GM19397 (cell line): ENCODE results near the gene SDC1.

ENCODE experiments used
- ATAC-seq: cut with Tn5 transposase; IDR thresholded peaks from one replicate; pipeline ENCODE4 v1.9.1; 2021; ENCODE audit warnings: mild to moderate bottlenecking, moderate library complexity; ENCODE audit not compliant: unreplicated experiment

SDC1 gene

DNA sequence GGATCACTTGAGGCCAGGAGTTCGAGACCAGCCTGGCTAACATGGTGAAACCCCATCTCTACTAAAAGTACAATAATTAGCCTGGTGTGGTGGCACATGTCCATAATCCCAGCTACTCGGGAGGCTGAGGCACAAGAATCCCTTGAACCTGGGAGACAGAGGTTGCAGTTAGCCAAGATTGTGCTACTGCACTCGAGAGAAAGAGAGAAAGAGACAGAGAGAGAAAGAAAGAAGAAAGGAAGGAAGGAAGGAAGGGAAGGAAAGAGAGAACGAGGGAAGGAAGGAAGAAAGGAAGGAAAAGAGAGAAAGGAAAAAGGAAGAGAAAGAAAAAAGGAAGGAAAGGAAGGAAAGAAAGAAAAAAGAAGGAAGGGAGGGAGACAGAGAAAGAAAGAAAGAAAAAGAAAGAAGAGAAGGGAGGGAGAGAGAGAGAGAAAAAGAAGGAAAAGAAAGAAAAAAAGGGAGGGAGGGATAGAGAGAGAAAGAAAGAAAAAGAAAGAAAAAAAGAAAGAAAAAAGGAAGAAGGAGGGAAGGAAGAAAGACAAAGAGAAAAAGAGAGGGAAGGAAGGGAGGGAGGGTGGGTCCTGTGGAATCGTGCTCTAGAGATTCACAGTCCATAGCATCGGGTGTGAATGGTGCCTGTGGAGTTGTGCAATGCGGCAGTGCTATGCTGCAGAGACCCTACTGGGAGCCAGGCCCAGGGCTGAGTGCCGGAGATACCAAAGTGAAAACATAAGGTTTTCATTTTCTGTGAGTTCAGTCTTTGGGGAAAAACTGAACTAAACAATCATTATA, 4.6 kb upstream of the SDC1 start:
- no peak for ATAC-seq

DNA sequence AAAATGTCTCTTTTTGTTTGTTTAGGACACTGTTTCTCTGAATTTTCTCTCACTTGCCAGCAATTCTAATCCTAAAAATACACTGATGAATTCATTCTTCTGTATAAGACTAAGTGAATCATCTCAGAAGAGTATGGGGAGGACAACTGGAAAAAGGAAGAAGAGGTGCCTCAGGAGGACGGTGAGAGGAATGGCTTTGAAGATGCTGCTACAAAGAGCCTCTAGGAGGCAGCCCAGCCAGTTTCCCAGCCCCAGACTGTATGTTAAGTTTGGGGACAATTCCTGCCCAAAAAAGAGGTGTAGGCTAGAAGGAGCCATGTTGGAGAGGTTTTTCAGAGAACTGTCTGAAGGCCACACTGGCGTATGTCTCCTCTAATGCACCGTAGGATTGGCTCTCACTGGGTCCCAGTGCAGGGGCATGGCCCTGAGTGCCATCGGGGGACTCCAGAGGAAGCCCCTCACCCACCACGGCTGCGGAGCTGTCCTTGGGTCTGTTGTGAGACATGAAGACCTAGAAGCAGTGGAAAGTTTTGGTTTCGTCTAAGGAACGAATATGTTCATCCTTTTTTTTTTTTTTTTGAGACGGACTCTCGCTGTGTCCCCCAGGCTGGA, 3.1 kb upstream of the SDC1 start:
- no peak for ATAC-seq

DNA sequence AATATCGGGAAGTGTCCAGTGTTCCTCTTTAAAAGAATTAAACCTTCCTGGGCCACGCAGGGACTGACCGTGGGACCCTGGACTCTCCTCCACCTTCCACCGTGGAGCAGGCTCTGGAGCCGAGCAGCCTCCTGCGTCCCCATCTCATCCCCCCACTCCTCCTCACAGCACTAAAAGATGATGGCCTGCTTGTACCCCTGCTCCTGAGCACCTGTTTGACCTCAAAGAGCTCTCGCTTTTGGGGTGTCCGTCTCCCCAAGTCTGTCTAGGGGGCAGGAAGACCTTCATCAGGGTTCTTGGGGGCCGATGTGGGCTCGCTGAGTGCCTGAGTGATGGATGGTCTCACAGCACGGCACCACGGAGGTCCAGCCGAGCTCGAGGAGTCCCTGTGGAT, 1.2 kb upstream of the SDC1 start:
- no peak for ATAC-seq

DNA sequence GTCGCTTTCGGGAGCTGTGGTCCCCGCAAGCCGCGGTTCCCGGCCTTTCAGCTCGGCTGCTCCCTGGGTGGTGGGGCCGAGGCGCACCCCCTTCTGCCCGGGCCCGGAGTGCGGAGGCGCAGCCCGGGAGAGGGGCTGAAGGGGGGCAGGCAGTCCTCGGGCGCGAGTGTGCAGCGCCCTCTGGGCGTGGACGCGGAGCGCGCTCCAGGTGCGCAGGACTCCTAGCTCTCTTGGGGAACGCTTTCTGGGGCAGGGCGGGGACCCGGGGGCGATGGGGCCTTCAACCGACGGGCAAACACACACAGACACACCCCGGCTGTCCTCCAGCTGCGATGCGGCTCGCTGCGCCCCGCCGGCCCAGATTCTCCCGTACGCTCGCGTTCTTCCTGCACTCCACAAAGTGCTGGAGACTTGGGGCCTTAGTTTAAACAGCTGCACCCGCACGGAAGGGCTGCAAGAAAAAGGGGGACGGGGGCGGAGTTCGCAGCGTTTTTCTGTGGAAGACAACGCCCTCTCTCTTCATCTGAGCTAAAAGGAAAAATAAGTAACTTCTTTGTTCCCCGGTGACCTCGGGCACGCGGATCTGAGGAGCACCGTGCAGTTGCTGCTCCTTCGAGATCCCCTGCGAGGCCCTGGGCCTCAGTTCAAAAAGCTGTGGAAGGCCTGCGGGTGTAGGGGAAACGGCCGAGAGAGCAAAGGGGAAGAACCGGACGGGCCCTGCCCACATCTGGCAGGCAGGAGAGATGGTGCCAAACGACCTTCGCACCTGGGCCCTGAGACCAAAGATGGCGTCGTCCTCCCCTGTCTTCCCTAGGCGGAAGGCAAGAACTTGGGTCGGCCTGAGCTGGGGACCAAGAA, 593 bp upstream of the SDC1 start:
- peak; percentile 45 for ATAC-seq

DNA sequence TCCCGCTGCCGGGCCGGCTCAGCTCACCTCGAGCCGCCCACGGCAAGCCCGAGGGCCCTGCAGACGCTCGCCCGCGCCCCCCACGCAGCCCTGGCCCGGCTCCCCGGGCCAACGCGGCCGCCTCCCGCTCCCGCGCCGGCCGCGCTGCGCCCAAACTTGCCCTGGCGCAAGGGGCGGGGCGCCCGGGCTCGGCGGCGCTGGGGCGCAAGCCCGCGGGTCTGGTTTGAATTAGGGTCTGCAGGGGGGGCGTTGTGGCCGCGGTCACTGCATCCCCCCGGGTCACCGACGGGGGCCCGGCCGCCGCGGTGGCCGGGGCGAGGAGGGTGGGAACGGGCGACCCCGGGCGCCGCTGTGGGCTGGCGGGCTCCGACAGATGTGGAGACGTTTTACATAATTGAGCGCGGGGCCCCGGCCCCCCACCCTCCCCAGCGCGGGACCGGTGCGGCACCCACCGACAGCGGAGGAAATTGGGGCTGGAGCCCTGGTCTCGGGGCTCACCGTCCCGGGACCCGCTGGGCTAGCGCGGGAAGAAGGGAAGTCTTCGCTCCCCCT, 690 bp downstream of the SDC1 start:
- ATAC-seq = peak; percentile 26

DNA sequence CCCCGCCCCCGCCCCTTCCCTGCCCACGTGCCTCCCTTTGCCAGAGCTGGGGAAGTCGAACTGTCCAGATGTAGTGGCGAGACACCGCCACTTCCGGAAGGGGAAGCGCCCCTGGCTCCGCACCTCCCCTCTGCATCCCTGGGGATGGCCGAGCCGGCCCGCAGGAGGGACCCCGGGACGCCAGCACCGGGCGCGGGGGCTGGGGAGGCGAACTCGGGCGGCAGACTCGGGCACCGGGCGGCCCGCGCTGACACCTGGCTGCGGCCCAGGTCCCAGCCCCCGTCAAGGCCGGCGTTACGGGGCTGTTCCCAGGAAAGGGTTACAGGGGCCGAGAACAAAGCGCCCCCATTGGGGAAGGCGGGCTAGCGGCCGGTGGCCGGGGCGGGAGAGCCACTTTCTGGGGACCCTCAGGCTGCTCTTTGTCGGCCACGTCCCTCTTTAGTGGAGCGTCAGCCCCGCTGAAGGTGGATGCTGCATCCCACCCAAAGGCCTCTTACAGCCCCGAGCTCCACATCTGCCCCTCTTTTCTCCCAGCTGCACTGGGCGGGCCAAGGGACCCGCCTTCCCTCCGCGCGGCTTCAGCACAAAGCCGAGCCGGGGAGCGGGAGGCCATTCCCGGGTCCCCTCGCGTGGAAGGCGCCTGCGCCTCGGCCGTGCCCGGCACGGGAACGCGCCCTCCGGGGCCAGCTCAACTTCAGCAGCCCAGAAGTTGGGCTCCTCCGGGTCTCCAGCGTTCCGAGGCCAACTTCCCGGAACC, 1.3 kb downstream of the SDC1 start:
- peak; percentile 21 for ATAC-seq

DNA sequence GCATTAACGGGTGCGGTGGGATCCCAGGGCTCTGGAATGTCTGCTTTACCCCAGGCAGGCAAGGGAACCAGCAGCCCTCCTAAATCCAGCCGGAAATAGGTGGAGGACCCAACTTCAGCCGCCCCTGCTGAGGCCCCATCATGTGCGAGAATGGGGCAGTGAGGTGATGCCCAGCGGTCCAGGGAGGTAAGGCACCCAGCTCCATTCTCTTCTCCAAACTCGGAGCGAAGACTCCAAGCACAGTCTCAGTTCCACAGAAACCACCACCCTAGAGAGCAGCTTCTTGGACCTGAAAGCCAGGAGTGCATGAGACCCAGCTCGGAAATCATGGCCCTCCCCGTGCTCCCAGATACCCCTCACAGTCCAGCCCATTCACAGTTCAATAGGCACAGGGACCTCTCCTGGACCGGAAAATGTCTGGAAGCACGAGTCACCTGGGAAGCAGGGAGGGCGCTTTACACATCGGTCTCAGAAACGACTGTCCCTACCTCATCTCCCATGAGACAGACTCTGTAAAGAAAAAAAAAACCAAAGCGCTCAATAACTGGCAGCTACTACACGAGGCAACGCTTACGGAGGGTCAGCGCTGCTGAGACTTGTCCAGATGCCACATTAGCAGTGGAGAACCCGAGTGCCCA, 2.0 kb downstream of the SDC1 start:
- no peak for ATAC-seq

DNA sequence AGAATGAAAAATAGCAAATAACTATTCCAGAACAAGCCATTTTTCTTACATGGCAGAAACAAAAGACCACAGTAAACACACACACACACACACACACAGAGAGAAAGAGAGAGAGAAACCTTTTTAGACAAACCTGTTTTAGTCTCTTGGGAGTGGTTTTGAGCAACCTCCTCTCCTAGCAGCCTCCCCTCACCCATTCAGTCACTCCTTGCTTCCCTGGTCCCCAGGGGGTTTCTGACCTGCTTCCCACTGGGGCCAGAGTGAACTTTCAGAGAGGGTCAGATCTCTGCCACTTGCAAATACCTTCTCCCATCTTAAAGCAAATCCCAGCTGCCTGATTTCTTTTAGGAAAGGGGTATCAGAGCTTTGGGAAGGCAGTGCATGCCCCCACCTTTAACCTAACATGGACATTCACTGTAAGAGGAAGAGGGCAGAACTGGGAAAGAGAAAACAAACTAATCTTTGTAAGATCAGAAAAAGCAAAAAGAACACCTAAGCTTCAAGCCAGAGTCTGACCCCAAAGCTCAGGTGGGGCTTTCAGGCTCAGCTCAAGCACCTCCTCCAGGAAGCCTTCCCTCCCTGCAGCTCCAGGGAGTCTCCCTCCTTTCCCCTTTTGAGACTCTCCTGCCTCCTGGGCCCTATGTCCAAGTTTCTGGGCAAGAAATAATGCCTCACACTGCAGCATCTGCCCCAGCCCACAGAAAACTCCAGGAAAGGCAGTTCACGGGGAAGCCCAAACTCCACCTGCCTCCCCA, 2.7 kb downstream of the SDC1 start:
- no peak for ATAC-seq

DNA sequence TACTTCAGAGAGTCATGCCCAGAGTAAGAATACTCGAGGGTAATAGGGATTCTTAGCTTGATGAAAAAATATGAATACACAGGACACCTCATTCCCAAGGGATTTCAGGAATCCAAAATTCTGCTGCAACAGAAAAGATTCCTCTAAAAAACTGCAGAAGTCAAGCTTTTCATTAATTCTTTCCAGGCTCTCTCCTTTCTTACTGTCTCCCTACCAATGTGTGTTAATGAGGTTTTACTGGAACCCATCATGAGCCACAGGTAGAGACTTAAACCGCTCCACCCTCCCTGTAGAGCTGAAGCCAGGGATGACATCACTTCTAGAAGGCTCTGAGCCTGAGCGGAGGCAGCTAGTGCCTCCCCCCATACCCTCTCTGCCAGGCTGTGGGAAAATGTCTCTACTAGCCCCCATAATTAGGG, 3.4 kb downstream of the SDC1 start:
- no peak for ATAC-seq

DNA sequence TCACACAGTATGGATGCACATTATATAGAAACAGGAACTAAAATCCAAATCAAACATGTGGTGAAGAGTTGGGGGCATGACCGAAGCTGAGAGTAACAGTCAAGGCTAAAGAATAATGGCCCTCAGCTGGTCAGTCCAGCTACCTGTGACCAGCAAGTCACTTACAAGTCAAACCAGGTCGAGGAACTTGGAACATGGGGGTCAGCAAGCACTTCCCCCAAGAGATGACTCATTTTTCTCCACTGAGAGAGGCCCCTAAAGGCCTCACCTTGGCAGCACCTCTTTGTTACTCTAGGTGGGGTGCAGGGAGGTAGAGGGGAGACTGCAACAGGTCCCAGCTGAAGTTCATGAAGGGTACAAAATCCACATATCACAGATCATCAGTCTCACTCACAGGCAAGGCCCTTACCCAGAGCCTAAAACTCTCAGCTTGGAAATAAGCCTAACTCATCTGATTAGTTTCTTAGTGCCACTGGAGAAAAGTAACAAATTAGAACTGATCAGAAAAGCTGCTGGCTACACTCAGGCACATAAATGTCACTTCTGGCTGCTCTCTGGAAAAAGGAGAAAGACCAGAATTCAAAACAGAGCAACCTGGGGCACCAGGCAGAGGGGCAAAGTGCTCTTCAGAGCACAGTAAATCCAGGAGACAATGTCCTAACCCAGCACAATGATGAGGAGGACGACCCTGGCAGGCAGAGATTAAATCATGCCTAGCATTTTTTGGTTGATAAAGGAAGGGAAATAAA, 4.0 kb downstream of the SDC1 start:
- no peak for ATAC-seq

DNA sequence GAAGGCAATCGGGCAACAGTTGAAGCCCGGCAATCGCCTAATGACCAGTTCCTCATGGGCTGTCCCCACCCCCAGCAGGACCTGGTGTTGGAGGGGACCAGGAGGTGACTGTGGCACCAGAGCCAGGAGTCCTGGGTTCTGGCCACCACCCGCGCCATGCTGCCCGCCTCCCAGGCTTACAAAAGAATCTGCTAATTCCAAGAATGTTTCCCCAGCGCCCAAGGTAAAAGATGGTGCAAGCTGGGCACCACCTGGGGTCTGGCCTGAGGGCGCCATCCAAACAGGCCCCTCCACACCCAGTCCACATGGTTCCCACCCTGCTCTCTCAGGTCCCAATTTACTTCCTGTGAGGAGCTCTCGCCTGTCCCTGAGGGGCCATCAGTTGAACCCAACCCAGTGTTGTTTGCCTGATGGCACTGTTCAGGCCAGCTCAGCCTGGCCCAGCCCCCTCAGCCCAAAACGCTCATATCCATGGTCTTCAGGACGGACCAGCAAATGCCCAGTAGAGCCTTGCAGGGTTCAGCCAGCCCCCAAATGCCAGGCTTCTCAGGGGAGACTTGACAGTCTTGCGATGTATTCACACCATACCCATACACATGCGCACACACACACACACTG, 5.1 kb downstream of the SDC1 start:
- ATAC-seq = no peak

DNA sequence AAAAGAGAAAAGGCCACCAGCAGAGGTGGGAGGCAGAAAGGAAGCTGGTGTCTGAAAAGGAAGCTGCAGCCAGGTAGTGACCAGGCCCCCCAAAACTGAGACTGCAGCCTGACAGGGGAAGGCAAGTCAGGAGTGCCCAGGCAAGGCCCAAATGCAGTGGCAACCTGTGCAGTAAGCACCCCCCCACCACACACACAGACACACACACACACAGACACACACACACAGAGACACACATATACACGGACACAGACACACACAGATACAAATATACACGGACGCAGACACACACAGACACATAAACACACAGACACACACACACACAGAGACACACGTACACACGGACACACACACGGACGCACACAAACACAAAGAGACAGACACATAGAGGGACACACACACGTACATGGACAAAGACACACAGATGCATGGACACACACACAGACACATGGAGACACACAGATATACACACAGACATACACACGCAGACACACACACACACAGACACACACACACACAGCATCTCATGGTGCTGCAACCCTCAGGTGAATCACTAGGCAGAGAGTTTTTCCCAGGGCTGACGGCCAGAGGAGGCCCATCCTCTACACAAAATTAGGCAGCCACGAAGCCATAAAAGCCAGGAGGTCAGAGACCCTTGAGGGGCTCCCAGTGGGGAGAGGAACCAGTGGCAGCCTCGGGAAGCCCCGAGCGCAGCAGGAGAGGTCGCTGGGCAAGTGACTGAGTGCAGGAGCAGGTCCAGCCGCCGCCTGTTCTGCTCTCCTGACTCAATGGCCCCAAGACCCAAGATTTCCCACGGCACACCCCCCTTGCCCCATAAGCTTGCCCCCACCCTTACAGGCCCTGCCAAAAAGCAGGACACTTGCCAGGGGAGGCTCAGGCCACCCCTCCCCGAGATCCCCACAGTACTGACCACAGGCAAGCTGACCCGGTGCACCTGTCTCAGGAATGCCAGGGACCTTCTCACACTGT, 6.3 kb downstream of the SDC1 start:
- ATAC-seq = no peak

DNA sequence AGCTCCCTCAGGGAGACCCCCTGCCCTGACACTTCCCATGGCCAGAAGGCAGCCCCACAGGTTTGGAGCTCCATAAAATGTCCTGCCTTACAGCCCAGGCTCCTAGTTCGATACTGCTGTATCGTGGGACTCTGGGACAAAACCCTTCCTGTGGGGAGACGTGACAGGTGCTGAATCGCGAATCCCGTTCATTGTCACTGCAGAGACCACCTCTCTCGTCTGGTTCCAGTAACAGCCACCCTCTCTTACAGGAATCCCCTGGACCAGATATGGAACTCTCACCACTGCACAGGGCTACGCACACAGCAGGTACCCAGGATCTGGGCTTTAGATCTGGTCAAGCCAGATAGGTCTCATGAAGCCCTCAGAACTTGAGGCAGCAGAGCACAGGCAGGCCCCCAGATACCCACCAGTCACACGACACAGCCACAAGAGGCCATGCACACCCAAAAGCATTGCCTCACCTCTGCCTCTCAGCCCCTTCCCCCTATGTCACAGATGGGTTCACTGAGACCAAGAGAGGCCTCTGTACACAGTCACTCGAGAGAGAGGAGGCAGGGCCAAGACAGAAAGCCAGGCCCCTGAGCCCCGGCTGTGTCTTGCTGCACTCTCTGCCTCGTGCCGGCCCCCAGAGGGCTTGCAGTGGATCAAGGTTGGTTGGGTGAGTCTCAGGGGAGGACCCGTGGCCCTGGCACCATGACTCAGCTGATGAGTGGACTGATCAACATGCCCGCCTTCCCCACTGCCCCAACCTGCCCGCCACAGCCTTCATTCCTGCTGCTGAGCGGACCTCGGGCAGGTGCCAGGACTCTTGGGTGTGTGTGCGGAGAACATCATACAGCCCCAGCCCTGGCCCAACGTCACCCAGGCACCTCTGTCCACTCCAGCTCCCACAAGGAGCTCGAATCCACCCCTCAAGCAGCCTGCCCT, 7.6 kb downstream of the SDC1 start:
- ATAC-seq = no peak

DNA sequence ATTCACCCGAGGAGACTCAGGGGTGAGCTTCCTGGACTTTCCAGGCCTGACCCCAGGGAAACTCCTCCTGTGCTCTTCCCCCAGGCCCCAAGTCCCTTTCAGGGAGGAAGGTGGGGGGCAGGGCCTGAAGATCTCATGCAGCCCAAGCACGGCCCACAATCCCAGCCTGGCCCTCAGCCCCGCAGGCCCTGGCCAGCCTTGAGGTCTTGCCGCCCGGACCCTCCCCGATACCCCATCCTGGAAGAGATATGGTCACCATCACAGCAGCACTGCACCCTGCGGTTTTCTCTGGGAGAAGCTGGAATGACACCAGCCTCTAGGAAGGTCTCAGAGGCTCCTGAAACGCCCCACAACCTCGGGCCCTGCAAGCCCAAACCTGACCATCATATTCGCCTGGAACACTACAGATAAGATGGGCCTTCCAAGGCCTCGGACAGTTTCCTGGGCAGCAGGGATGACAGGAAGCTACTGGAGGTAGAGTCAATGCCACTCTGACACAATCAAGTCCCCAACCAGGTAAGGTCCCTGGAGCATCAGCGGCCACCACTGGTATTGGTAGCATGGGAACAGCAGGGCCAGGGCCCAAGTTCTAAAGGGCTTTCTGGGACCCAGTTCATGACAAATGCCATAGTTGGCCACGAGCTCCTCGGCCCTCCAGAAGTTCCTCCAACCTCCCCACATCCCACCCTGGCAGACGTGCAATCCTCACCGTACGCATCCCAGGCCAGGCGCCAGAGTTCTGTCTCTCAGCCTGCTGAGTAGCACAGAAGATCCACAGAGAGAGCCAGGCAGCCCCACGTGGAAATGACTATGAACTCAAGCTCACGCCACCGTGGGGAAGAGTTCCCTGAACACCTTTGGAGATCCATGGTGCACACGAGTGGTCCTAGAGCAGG, 8.6 kb downstream of the SDC1 start:
- no peak for ATAC-seq
